ENCODE results near the gene LAG3. TPM values are rescaled to one million over a fixed set of nuclear protein-coding genes. Genes with fewer than 3 reads are reported as not detected.

The LAG3 gene
- total RNA-seq, 1 experiment from 2014 or later, result 2.2 TPM

DNA sequence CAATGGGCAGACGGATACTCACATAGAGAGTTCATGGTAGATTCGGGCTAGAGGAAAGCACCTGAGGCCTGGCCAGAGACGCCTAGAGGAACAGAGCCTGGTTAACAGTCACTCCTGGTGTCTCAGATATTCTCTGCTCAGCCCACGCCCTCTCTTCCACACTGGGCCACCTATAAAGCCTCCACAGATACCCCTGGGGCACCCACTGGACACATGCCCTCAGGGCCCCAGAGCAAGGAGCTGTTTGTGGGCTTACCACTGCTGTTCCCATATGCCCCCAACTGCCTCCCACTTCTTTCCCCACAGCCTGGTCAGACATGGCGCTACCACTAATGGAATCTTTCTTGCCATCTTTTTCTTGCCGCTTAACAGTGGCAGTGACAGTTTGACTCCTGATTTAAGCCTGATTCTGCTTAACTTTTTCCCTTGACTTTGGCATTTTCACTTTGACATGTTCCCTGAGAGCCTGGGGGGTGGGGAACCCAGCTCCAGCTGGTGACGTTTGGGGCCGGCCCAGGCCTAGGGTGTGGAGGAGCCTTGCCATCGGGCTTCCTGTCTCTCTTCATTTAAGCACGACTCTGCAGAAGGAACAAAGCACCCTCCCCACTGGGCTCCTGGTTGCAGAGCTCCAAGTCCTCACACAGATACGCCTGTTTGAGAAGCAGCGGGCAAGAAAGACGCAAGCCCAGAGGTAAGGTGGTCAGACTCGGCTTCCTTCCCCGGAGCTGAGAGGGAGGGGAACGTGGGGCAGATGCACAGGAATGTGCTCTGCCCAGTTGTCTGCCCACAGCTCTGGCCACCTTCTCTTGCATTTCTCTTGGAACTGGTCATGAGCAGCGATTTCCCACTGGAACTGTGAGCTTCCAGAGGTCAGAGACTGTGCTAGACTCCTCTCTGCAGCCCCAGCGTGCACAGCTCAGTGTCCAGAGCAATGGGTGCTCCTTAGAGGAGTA lies 16.9 kb downstream of the LAG3 start, which contains the start of gene CD4:
TSS of gene CD4 (plus strand) at position 557 of the 953 bp plus-strand sequence. CDS start 10,611 bp downstream, outside the sequence.
- H2AK5ac ChIP-seq (ENCODE audit: insufficient read length, low read length), result no peak within 1 kb of the TSS
- peaks cover 23% of the 10 kb centered on the region for H3K27me3 Mint-ChIP-seq (ENCODE audit: low read depth)
- H3K23me2 ChIP-seq (ENCODE audit: insufficient read length, low read depth, low read length, poor library complexity, severe bottlenecking), result no peaks in the 10 kb centered on the region
- H2BK120ac ChIP-seq (ENCODE audit: low read depth, low read length, poor library complexity, severe bottlenecking), result no peak within 1 kb of the TSS
- peaks cover 29 to 34% of the 10 kb centered on the region in 2 experiments for H3K4me1 Mint-ChIP-seq
- H3K23ac ChIP-seq (ENCODE audit: insufficient read length, low read depth, low read length), result no peak within 1 kb of the TSS
- H2BK15ac ChIP-seq (ENCODE audit: low read depth, low read length), result no peak within 1 kb of the TSS
- H3K14ac ChIP-seq (ENCODE audit: insufficient read depth, low read length), result no peak within 1 kb of the TSS
- TF ChIP-seq, protein P1, sequence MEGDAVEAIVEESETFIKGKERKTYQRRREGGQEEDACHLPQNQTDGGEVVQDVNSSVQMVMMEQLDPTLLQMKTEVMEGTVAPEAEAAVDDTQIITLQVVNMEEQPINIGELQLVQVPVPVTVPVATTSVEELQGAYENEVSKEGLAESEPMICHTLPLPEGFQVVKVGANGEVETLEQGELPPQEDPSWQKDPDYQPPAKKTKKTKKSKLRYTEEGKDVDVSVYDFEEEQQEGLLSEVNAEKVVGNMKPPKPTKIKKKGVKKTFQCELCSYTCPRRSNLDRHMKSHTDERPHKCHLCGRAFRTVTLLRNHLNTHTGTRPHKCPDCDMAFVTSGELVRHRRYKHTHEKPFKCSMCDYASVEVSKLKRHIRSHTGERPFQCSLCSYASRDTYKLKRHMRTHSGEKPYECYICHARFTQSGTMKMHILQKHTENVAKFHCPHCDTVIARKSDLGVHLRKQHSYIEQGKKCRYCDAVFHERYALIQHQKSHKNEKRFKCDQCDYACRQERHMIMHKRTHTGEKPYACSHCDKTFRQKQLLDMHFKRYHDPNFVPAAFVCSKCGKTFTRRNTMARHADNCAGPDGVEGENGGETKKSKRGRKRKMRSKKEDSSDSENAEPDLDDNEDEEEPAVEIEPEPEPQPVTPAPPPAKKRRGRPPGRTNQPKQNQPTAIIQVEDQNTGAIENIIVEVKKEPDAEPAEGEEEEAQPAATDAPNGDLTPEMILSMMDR (conservative IDR thresholded peaks at IDR 0.05), result no peak
- no peak within 1 kb of the TSS for H4K8ac ChIP-seq (replicated peaks; ENCODE audit: insufficient read length, low read depth, low read length)
- H3K4me3 Mint-ChIP-seq, result no peak within 1 kb of the TSS
- no peak within 1 kb of the TSS for H2BK12ac ChIP-seq (ENCODE audit: insufficient read length, low read depth, low read length)
- no peak within 1 kb of the TSS for H2BK5ac ChIP-seq (ENCODE audit: insufficient read length, low read length)
- no CpG with 5 or more reads among the region's 18 CpGs for WGBS (ENCODE audit: extremely low coverage, insufficient read length, low lambda C conversion rate)
- no peaks in the 10 kb centered on the region for H3K9me3 Mint-ChIP-seq
- no peaks in the 10 kb centered on the region for H3K9me3 ChIP-seq (ENCODE audit: control insufficient read depth, low read depth, low read length)
- no peaks in the 10 kb centered on the region; a peak in 1 of 7 replicates for H3K36me3 Mint-ChIP-seq (ENCODE audit: insufficient read depth in 1 of 3, low read depth in 3 of 3)
- peak; percentile 60 for DNase-seq
- H3K9ac ChIP-seq (ENCODE audit: extremely low read depth, insufficient read length, low read length), result no peak within 1 kb of the TSS
- no peak within 1 kb of the TSS for H2AFZ ChIP-seq (ENCODE audit: low read length)
- no peaks in the 10 kb centered on the region; the same call in 1 of the 2 replicates for H3K27me3 ChIP-seq (ENCODE audit: insufficient read depth, low read length)
- H4K20me1 ChIP-seq (ENCODE audit: control insufficient read depth, insufficient read depth, insufficient read length), result no peaks in the 10 kb centered on the region
- H3T11ph ChIP-seq (ENCODE audit: low read length), result no peak within 1 kb of the TSS
- H3K4ac ChIP-seq (ENCODE audit: low read depth, low read length), result no peak within 1 kb of the TSS
- peaks cover 5% of the 10 kb centered on the region; the same call in 1 of the 2 replicates for H3K4me1 ChIP-seq (ENCODE audit: insufficient read depth, low read length)
- no peak within 1 kb of the TSS for H4K5ac ChIP-seq (ENCODE audit: insufficient read length, low read depth, low read length)
- no peak within 1 kb of the TSS for H3K27ac ChIP-seq (ENCODE audit: insufficient read length, low read depth, low read length)
- H4K91ac ChIP-seq (ENCODE audit: insufficient read length, low read depth, low read length), result no peak within 1 kb of the TSS
- H3K27ac Mint-ChIP-seq, result peak within 1 kb of the TSS in 1 of 3 experiments; percentile 21; a peak in 1 of 7 replicates
- H3K79me1 ChIP-seq (ENCODE audit: insufficient read depth, low read depth, low read length, poor library complexity, severe bottlenecking), result no peaks in the 10 kb centered on the region
- no peak within 1 kb of the TSS for H3K56ac ChIP-seq (ENCODE audit: insufficient read length, low read depth, low read length)
- no peak within 1 kb of the TSS for H3K4me2 ChIP-seq (ENCODE audit: insufficient read depth, insufficient read length, low read length)
- no peak within 1 kb of the TSS for H2BK20ac ChIP-seq (ENCODE audit: low read depth, low read length, poor library complexity, severe bottlenecking)
- H3K79me2 ChIP-seq (ENCODE audit: insufficient read depth, low read length), result no peaks in the 10 kb centered on the region
- no peak within 1 kb of the TSS for H3K18ac ChIP-seq (ENCODE audit: insufficient read length, low read depth, low read length)
